HG02588 (cell line): Measurements from ENCODE around the gene RALGPS1.

Experiments
- ATAC-seq: cut with Tn5 transposase; IDR thresholded peaks from one replicate; pipeline ENCODE4 v1.9.1; 2021; ENCODE audit warnings: mild to moderate bottlenecking, moderate library complexity; ENCODE audit not compliant: unreplicated experiment

Gene RALGPS1

GRCh38 chr9:126914458-126915280, at the start of gene RALGPS1:
TSS of gene RALGPS1 (plus strand) at chr9:126914782. CDS start at chr9:126962290, 47,508 bp downstream.
- peak; percentile 96 for ATAC-seq

GRCh38 chr9:126869368-126869767, 45.2 kb upstream of the RALGPS1 start:
- no peak for ATAC-seq

GRCh38 chr9:126872516-126872915, 42.1 kb upstream of the RALGPS1 start:
- ATAC-seq, result no peak

GRCh38 chr9:126874546-126875314, 39.9 kb upstream of the RALGPS1 start:
- ATAC-seq, result no peak

GRCh38 chr9:126875756-126876510, 38.6 kb upstream of the RALGPS1 start:
- no peak for ATAC-seq

- no peak for ATAC-seq
Observed at GRCh38 chr9:126876531-126876930, 38.1 kb upstream of the RALGPS1 start.

GRCh38 chr9:126877418-126877817, 37.2 kb upstream of the RALGPS1 start:
- no peak for ATAC-seq

GRCh38 chr9:126879288-126879687, 35.3 kb upstream of the RALGPS1 start:
- ATAC-seq, result no peak

- no peak for ATAC-seq
Observed at GRCh38 chr9:126880226-126880946, 34.2 kb upstream of the RALGPS1 start.

- no peak for ATAC-seq
Observed at GRCh38 chr9:126880947-126881332, 33.6 kb upstream of the RALGPS1 start.

GRCh38 chr9:126882746-126883145, 31.8 kb upstream of the RALGPS1 start:
- ATAC-seq, result no peak

GRCh38 chr9:126883636-126884035, 30.9 kb upstream of the RALGPS1 start:
- ATAC-seq, result no peak

- no peak for ATAC-seq
Observed at GRCh38 chr9:126885131-126885641, 29.4 kb upstream of the RALGPS1 start.

- ATAC-seq, result no peak
Observed at GRCh38 chr9:126886034-126886822, 28.4 kb upstream of the RALGPS1 start.

GRCh38 chr9:126886897-126887296, 27.7 kb upstream of the RALGPS1 start:
- ATAC-seq, result no peak

GRCh38 chr9:126891676-126892075, 22.9 kb upstream of the RALGPS1 start:
- ATAC-seq, result no peak

GRCh38 chr9:126893079-126893478, 21.5 kb upstream of the RALGPS1 start:
- ATAC-seq, result no peak

- no peak for ATAC-seq
Observed at GRCh38 chr9:126894052-126894603, 20.5 kb upstream of the RALGPS1 start.

GRCh38 chr9:126902210-126902609, 12.4 kb upstream of the RALGPS1 start:
- ATAC-seq, result no peak
